HG03280 (cell line): ENCODE data around the gene AUTS2.

Experiments
- ATAC-seq: cut with Tn5 transposase; IDR thresholded peaks from one replicate; pipeline ENCODE4 v1.9.1; 2021; ENCODE audit warnings: mild to moderate bottlenecking, moderate library complexity; ENCODE audit not compliant: unreplicated experiment

AUTS2 gene

GRCh38 chr7:70044981-70045380, 446.7 kb downstream of the AUTS2 start:
- no peak for ATAC-seq

- ATAC-seq = no peak
Observed at GRCh38 chr7:70047384-70047783, 449.1 kb downstream of the AUTS2 start.

GRCh38 chr7:70047891-70048448, 449.7 kb downstream of the AUTS2 start:
- ATAC-seq = no peak

- no peak for ATAC-seq
Observed at GRCh38 chr7:70051726-70052125, 453.5 kb downstream of the AUTS2 start.

GRCh38 chr7:70052691-70053090, 454.4 kb downstream of the AUTS2 start:
- no peak for ATAC-seq

- no peak for ATAC-seq
Observed at GRCh38 chr7:70053421-70053820, 455.1 kb downstream of the AUTS2 start.

GRCh38 chr7:70053989-70054388, 455.7 kb downstream of the AUTS2 start:
- ATAC-seq = no peak

GRCh38 chr7:70056363-70056762, 458.1 kb downstream of the AUTS2 start:
- ATAC-seq = no peak

GRCh38 chr7:70060298-70061068, 462.2 kb downstream of the AUTS2 start:
- ATAC-seq = no peak

- no peak for ATAC-seq
Observed at GRCh38 chr7:70063371-70063770, 465.1 kb downstream of the AUTS2 start.

- no peak for ATAC-seq
Observed at GRCh38 chr7:70063927-70064326, 465.7 kb downstream of the AUTS2 start.

- ATAC-seq = no peak
Observed at GRCh38 chr7:70066844-70067243, 468.6 kb downstream of the AUTS2 start.

- ATAC-seq = no peak
Observed at GRCh38 chr7:70068531-70068930, 470.3 kb downstream of the AUTS2 start.

- no peak for ATAC-seq
Observed at GRCh38 chr7:70069977-70070376, 471.7 kb downstream of the AUTS2 start.

GRCh38 chr7:70071766-70072165, 473.5 kb downstream of the AUTS2 start:
- no peak for ATAC-seq

- no peak for ATAC-seq
Observed at GRCh38 chr7:70072220-70072619, 473.9 kb downstream of the AUTS2 start.

GRCh38 chr7:70076325-70076724, 478.1 kb downstream of the AUTS2 start:
- no peak for ATAC-seq

GRCh38 chr7:70082099-70082611, 483.9 kb downstream of the AUTS2 start:
- ATAC-seq = no peak

GRCh38 chr7:70091362-70091761, 493.1 kb downstream of the AUTS2 start:
- ATAC-seq = no peak

- no peak for ATAC-seq
Observed at GRCh38 chr7:70092314-70093204, 494.3 kb downstream of the AUTS2 start.

- ATAC-seq = no peak
Observed at GRCh38 chr7:70093205-70093904, 495.1 kb downstream of the AUTS2 start.
